GM19468 (cell line): Measurements from ENCODE around the gene CARS1.
A peak's percentile ranks its signal among the peaks of the same experiment; 100 is the strongest.

Source experiments
- ATAC-seq: cut with Tn5 transposase; IDR thresholded peaks from one replicate; pipeline ENCODE4 v1.9.1; 2021; ENCODE audit warnings: mild to moderate bottlenecking, moderate library complexity, moderate number of reproducible peaks; ENCODE audit not compliant: unreplicated experiment; ENCODE audit errors: extremely low read depth

The CARS1 gene

GRCh38 chr11:3057069-3057963, at the start of gene CARS1:
Gene CARS1, minus strand, starts transcription at chr11:3057423. Its CDS starts 56 bp downstream, at chr11:3057367.
- ATAC-seq, result peak; percentile 97

- ATAC-seq, result no peak
Observed at GRCh38 chr11:3105791-3106735, 48.8 kb upstream of the CARS1 start.

- ATAC-seq, result no peak
Observed at GRCh38 chr11:3104961-3105790, 48.0 kb upstream of the CARS1 start.

GRCh38 chr11:3104051-3104714, 47.0 kb upstream of the CARS1 start:
- ATAC-seq, result no peak

- no peak for ATAC-seq
Observed at GRCh38 chr11:3103076-3103475, 45.9 kb upstream of the CARS1 start.

- ATAC-seq, result no peak
Observed at GRCh38 chr11:3102641-3102921, 45.4 kb upstream of the CARS1 start.

- no peak for ATAC-seq
Observed at GRCh38 chr11:3101921-3102640, 44.9 kb upstream of the CARS1 start.

GRCh38 chr11:3099178-3099577, 42.0 kb upstream of the CARS1 start:
- ATAC-seq, result no peak

GRCh38 chr11:3096909-3097530, 39.8 kb upstream of the CARS1 start:
- no peak for ATAC-seq

GRCh38 chr11:3095712-3096361, 38.6 kb upstream of the CARS1 start:
- ATAC-seq, result no peak

GRCh38 chr11:3094223-3094824, 37.1 kb upstream of the CARS1 start:
- no peak for ATAC-seq

GRCh38 chr11:3093281-3094191, 36.3 kb upstream of the CARS1 start:
- no peak for ATAC-seq

GRCh38 chr11:3092603-3093141, 35.4 kb upstream of the CARS1 start:
- ATAC-seq, result no peak

- ATAC-seq, result no peak
Observed at GRCh38 chr11:3091846-3092602, 34.8 kb upstream of the CARS1 start.

- ATAC-seq, result no peak
Observed at GRCh38 chr11:3091081-3091845, 34.0 kb upstream of the CARS1 start.
